Smooth muscle cell (in vitro differentiated cells): ENCODE data around the gene SCG2. TPM values are rescaled to one million over a fixed set of nuclear protein-coding genes. Genes with fewer than 3 reads are reported as not detected.
"Not testable (repeated sequence)": the region's sequence is repeated elsewhere in the genome, so short reads cannot be mapped to it uniquely, and the experiment has no call there.

Experiments
- DNase-seq: peaks from one replicate; lab custom pipeline; 2025; ENCODE audit not compliant: unreplicated experiment; lab: John Stamatoyannopoulos, UW
- H2AFZ ChIP-seq: fragments of 200-600 bp; sonication (generic); 2 replicates; pipeline ENCODE4 v1.6.0; 2016; ENCODE audit warnings: antibody characterized with exemption, low read depth, mild to moderate bottlenecking
- H3F3A ChIP-seq: fragments of 200-600 bp; sonication (generic); 2 replicates; pipeline ENCODE4 v1.6.0; 2017; ENCODE audit warnings: antibody characterized with exemption, low read depth
- H3K27ac ChIP-seq: fragments of 200-600 bp; sonication (generic); 2 replicates; pipeline ENCODE4 v1.5.1; 2016; ENCODE audit warnings: low read depth, mild to moderate bottlenecking
- H3K27me3 ChIP-seq: fragments of 200-600 bp; sonication (generic); 2 replicates; pipeline ENCODE4 v1.6.1; 2016; ENCODE audit warnings: low read depth, mild to moderate bottlenecking
- H3K36me3 ChIP-seq: fragments of 200-600 bp; sonication (generic); 2 replicates; pipeline ENCODE4 v1.5.1; 2016; ENCODE audit warnings: low read depth
- H3K4me1 ChIP-seq: fragments of 200-600 bp; sonication (generic); 2 replicates; pipeline ENCODE4 v1.5.1; 2016; ENCODE audit warnings: low read depth
- H3K4me2 ChIP-seq: fragments of 200-600 bp; sonication (generic); 2 replicates; pipeline ENCODE4 v1.6.0; 2016; ENCODE audit warnings: mild to moderate bottlenecking
- H3K4me3 ChIP-seq: fragments of 200-600 bp; sonication (generic); 2 replicates; pipeline ENCODE4 v1.5.1; 2016; ENCODE audit warnings: mild to moderate bottlenecking
- H3K79me2 ChIP-seq: fragments of 200-600 bp; sonication (generic); 2 replicates; pipeline ENCODE4 v1.6.0; 2016; ENCODE audit warnings: low read depth, mild to moderate bottlenecking
- H3K9ac ChIP-seq: fragments of 200-600 bp; sonication (generic); 2 replicates; pipeline ENCODE4 v1.6.0; 2016; ENCODE audit warnings: low read depth
- H3K9me3 ChIP-seq: fragments of 200-600 bp; sonication (generic); replicated peaks from 2 replicates; pipeline ENCODE4 v1.5.1; 2016; ENCODE audit warnings: low read depth
- H4K20me1 ChIP-seq: fragments of 200-600 bp; sonication (generic); 2 replicates; pipeline ENCODE4 v1.6.0; 2016; ENCODE audit warnings: low read depth
- WGBS: methylation state at CpG from one replicate; pipeline ENCODE4 v1.1.7; 2016; ENCODE audit warnings: low lambda C conversion rate; 5-methylcytosine and 5-hydroxymethylcytosine counted together
- polyA plus RNA-seq: library from polyadenylated mRNA; unstranded; fragments of >200 nt; fragmentation: Nextera tagmentation; extraction: Ambion mirVana; gene quantifications from 2 replicates; pipeline ENCODE4 v1.2.1, GENCODE V29; 2016
- total RNA-seq: library from RNA; depleted of rRNA; stranded (reverse); fragments of >200 nt; gene quantifications from 2 replicates; pipeline ENCODE4 v1.2.3, GENCODE V29; 2014
- TF ChIP-seq, protein P1 (sequence below): fragments of 200-600 bp; sonication (generic); IDR thresholded peaks from 2 replicates; pipeline ENCODE4 v1.5.1; 2017; ENCODE audit warnings: borderline replicate concordance, mild to moderate bottlenecking, antibody characterized with exemption; ENCODE audit not compliant: insufficient read depth, poor library complexity, severe bottlenecking

Gene SCG2
- total and polyA plus RNA-seq, 2 experiments from 2014 or later = 29.1 to 34.7 TPM

DNA sequence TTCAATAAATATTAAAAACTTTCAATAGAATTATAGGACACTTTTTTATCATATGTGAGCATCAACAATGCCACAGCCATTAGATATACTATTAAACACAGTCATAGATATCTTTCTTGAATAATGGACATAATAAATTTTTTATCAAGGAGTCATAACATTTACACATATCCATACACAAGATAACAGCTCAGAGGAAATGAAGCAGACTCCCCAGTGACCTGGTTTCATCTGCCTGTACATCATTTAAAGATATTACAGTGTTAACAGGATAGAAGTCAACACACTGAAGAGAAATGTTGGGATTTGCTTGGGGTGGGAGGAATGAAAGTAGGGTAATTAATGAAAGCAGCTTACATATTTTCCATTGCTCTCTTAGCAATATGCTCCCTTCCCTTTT is 5.1 kb downstream of the SCG2 start:
- no peak overlapping the region for H3K9ac ChIP-seq
- no peaks in the 10 kb centered on the region for H3K79me2 ChIP-seq
- no peak overlapping the region for H3K4me3 ChIP-seq
- no peak overlapping the region for H2AFZ ChIP-seq
- H3K9me3 ChIP-seq = no peaks in the 10 kb centered on the region
- DNase-seq = no peak
- H3K4me1 ChIP-seq = peaks cover 12% of the 10 kb centered on the region
- H4K20me1 ChIP-seq = no peaks in the 10 kb centered on the region
- peak overlapping the region; percentile 6 for H3K4me2 ChIP-seq
- peaks cover 22% of the 10 kb centered on the region for H3F3A ChIP-seq
- no peaks in the 10 kb centered on the region for H3K27me3 ChIP-seq
- H3K36me3 ChIP-seq = no peaks in the 10 kb centered on the region
- peak overlapping the region; percentile 1 for H3K27ac ChIP-seq
- TF ChIP-seq, protein P1, sequence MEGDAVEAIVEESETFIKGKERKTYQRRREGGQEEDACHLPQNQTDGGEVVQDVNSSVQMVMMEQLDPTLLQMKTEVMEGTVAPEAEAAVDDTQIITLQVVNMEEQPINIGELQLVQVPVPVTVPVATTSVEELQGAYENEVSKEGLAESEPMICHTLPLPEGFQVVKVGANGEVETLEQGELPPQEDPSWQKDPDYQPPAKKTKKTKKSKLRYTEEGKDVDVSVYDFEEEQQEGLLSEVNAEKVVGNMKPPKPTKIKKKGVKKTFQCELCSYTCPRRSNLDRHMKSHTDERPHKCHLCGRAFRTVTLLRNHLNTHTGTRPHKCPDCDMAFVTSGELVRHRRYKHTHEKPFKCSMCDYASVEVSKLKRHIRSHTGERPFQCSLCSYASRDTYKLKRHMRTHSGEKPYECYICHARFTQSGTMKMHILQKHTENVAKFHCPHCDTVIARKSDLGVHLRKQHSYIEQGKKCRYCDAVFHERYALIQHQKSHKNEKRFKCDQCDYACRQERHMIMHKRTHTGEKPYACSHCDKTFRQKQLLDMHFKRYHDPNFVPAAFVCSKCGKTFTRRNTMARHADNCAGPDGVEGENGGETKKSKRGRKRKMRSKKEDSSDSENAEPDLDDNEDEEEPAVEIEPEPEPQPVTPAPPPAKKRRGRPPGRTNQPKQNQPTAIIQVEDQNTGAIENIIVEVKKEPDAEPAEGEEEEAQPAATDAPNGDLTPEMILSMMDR = no peak

DNA sequence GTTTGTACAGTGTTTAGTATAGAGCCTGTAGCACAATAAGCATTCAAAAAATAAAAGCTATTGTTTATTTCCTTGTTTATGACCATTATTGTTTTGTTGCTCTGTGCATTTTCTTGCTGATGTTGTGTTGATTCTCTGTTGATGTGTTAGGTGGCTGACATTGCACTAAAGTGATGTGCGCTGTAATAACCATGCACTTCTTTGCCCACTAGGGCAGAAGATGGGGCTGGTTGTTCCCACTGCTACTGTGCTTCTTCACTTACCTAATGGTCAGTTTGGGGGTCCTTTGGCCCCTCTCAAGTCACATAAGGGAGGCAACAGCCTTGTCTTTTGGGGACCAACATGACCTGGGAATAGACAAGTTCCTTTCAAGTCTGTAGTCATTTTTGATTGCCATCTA is 6.0 kb downstream of the SCG2 start:
- Histone ChIP-seq H3K36me3 (no peaks in the 10 kb centered on the region), H3K9me3 (no peaks in the 10 kb centered on the region), H3K27ac (no peak overlapping the region), H2AFZ (no peak overlapping the region), H3K79me2 (no peaks in the 10 kb centered on the region), H3K9ac (no peak overlapping the region), H3K4me2 (no peak overlapping the region), H3K4me3 (no peak overlapping the region), H3F3A (peaks cover 22% of the 10 kb centered on the region), H4K20me1 (no peaks in the 10 kb centered on the region), H3K4me1 (peaks cover 12% of the 10 kb centered on the region), H3K27me3 (no peaks in the 10 kb centered on the region)
- no peak for DNase-seq
- TF ChIP-seq, protein P1 = no peak
- WGBS = 100% methylated on average over 1 of the region's 1 CpG

DNA sequence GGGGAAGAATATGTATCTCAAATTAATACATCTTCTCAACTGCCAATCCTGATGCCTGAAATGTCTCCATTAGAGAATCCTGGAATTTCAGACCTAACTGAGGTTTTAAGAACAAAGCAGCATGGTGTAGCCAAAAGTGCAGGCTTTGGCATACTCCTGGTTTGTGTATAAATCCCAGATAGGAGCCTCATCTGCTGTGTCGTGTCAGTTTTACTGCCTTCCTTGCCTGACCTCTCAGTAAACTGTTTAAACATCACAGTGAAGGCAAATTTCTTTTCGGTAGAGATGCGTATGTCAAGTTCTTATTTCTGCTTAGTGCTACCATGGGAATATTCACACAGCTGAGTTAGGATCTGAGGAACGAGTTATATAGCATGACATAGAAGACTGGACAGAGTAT is 7.3 kb downstream of the SCG2 start:
- no peaks in the 10 kb centered on the region for H3K79me2 ChIP-seq
- no peaks in the 10 kb centered on the region for H3K36me3 ChIP-seq
- no peak overlapping the region for H3K4me3 ChIP-seq
- no peaks in the 10 kb centered on the region for H3K27me3 ChIP-seq
- H3K4me1 ChIP-seq = peaks cover 5% of the 10 kb centered on the region
- H2AFZ ChIP-seq = no peak overlapping the region
- H3K9me3 ChIP-seq = no peaks in the 10 kb centered on the region
- H3F3A ChIP-seq = peaks cover 17% of the 10 kb centered on the region
- no peak overlapping the region for H3K4me2 ChIP-seq
- TF ChIP-seq, protein P1 = no peak
- H3K9ac ChIP-seq = no peak overlapping the region
- H3K27ac ChIP-seq = no peak overlapping the region
- no peaks in the 10 kb centered on the region for H4K20me1 ChIP-seq
- DNase-seq = no peak
- 76% methylated on average over 4 of the region's 4 CpGs for WGBS

DNA sequence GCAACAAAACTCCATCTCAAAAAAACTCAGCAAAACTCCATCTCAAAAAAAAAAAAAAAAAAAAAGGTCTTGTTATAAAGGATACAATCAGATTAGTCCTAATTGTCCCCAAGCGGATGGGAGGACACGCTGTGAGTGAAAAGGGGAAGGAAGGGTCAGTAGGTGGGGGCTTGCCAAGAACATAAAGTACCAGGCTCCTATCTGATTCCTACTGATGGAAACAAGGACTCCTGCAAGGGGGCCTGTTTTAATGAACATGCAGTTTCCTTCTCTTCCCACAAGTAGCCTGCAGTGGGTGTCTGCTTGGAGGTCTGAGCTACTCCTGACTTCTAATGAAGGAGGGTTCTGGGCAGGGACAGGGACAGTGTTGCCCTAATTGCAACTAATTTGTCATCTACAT is 7.9 kb downstream of the SCG2 start:
- H2AFZ ChIP-seq = no peak overlapping the region
- no peaks in the 10 kb centered on the region for H3K4me1 ChIP-seq
- no peaks in the 10 kb centered on the region for H3K79me2 ChIP-seq
- H3K36me3 ChIP-seq = no peaks in the 10 kb centered on the region
- DNase-seq = no peak
- H4K20me1 ChIP-seq = no peaks in the 10 kb centered on the region
- TF ChIP-seq, protein P1 = no peak
- H3K4me3 ChIP-seq = no peak overlapping the region
- H3K9me3 ChIP-seq = no peaks in the 10 kb centered on the region
- no peak overlapping the region for H3K9ac ChIP-seq
- no peak overlapping the region for H3K4me2 ChIP-seq
- 94% methylated on average over 2 of the region's 2 CpGs for WGBS
- peaks cover 11% of the 10 kb centered on the region for H3F3A ChIP-seq
- no peaks in the 10 kb centered on the region for H3K27me3 ChIP-seq
- no peak overlapping the region for H3K27ac ChIP-seq

DNA sequence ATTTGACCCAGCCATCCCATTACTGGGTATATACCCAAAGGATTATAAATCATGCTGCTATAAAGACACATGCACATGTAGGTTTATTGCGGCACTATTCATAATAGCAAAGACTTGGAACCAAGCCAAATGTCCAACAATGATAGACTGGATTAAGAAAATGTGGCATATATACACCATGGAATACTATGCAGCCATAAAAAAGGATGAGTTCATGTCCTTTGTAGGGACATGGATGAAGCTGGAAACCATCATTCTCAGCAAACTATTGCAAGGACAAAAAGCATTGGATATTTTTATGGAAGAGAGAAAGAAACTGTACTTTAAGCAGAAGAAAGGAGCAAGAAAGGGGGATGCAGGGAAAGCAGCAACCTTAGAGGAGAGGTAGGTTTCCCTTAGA is 9.5 kb downstream of the SCG2 start:
- not testable (repeated sequence) for H3K27me3 ChIP-seq, H3K9ac ChIP-seq, H3K9me3 ChIP-seq, H3F3A ChIP-seq, H3K4me3 ChIP-seq, DNase-seq, H2AFZ ChIP-seq, H3K36me3 ChIP-seq, H3K4me2 ChIP-seq, H4K20me1 ChIP-seq, H3K79me2 ChIP-seq, H3K27ac ChIP-seq
- H3K4me1 ChIP-seq = peaks cover 12% of the 10 kb centered on the region
- WGBS = 95% methylated on average over 1 of the region's 1 CpG
